DMS114 treated with DMSO at 0.1 percent for 48 hours (cell line): ENCODE results near the gene TWNK.
A peak's percentile ranks its signal among the peaks of the same experiment; 100 is the strongest.

Source experiments
- DNase-seq: peaks from one replicate; lab custom pipeline; 2025; ENCODE audit not compliant: unreplicated experiment; lab: John Stamatoyannopoulos, UW

The TWNK gene

DNA sequence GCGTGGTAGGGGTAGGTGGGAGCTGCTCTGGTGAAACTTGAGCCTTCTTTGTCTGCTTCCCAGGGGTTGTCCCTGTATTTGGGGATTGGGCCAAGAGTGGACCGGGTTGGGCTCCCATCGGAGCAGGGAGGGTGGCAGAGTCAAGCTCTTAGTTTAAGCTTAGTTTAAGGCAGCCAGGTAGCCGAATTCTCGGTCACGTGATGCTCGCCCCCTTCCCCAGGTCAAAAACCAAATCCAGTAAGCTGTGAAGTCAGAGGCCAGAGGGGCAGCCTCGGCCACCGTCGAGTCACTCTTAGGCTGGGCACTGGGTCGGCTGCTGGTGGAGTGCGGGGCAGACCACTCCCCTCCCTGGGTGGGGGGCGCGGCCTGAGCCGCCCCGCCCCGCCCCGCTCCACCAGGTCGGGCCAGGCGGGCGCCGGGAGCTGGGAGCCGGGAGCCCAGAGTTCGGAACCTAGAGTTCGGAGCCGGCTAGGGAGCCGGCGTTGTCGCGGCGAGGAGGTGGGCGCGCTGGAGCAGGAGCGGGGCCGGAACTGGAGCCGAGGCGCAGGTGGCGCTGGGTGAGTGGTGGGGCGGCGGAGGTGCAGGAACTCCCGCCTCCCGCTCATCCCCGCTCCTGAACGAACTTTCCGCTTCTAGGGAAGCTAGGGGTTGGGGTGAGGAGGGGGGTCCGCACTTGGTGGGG lies 9.5 kb downstream of the TWNK start:
- DNase-seq: peak; percentile 31

DNA sequence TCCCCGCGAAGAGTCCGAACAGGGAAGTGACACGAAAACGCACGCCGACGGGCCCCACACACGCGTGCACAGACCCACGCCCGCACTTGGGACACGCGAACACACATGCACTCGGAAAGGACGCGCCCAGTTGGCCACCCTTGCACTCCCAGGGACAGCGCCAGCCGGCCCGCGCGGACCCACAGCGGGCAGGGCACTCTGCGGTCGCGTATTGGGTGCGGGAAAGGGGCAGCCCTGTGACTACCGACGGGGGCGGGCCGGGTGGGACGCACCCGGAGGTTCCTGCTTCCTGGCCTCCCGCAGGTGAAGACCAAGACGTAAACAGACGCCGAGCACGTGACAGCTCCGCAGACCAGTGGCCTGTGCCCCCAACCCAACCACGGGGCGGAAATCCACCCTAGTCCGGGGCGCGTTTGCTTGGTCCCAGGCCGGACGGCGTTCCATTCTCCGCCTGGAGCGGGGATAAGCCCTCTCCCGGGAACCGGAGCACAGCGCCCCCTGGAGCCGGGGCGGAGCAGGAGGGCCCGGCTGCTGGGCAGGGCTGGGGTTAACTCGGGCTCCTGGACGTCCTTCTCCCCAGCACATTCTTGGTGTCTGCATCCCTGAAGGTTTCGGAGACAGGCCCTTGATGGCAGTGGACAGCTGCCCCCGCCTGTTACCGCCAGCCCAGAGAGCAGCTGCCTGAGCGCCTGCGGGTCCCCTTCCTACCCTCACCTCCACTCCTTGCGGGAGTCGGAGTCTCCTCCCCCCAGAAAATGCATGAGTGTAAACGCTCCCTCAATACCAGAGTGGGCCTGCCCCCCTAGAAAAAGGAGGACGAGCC lies 10.2 kb downstream of the TWNK start:
- peak; percentile 62 for DNase-seq

DNA sequence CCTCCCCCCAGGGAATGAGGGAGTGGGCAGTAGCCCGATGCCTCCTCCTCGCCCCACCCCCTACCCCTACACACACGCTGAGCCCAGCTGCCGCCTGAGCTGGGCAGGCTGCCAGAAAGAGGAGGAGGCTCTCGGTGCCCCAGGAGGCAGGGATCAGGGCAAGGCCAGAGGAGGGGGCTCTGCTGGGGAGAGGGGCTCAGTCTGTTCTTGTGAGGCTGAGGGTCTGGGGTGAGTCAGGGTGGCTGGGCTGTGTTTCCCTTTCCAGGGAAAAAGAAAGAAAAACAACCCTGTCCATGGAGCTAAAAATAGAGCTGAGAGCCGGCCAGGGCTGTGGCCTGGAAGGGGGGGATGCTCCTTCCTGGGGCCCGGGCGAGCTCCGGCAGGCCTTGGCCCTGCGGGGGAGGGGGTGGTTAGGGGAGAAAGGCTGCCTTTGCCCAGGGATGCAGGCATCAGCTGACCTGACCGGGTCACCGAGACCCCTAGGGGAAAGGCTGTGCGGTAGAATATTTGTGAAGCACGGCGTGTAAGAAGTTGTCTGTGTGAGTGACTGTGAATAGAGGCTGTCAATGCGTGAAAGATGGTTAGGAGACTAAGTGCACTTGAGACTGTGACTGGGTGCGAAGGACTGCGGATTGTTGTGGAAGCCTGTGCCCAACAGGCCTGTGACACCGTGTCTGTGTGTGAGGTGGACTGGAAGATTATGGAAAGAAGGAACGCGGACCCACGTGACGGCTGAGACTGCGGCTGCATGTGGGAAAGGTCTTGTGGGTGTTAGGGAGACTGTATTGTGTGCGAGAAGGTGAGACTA lies 11.0 kb downstream of the TWNK start:
- DNase-seq: peak; percentile 46

DNA sequence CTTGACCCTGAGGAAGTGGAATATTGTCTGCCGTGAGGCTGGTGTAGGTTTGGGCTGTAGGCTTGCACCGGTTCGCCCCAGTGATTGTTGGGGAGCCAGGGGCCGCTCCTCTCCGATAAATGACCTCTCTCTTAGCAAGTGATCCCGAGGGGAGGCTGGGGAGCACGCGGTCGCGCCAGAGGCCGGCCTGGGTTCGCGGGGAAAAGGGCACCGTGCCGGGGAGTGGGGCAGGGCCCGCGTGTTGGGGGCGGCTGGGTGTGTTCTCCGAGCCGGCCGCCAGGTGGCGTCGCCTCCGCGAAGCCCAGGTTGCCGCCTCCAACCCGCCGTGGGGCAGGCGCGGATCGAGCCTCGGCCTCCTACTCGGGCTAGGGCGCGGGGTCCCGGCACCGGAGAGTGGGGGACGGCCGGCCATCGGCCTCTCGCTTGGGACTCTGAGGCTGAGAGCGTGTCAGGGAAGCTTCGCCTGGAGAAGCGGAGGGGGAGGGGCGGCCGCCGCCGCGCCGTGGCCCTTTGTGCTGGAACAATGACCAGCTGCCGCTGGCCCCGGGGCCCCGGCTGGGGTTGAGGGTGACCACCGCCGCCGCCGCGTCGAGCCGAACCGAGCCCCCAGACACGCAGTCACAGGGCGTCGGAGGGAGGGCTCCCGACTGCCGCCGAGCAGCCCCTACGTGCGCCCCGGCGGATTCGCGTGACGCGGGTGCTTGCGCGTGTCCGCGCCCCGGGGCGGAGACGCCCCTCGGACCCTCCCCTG lies 11.8 kb downstream of the TWNK start:
- DNase-seq: peak; percentile 21

DNA sequence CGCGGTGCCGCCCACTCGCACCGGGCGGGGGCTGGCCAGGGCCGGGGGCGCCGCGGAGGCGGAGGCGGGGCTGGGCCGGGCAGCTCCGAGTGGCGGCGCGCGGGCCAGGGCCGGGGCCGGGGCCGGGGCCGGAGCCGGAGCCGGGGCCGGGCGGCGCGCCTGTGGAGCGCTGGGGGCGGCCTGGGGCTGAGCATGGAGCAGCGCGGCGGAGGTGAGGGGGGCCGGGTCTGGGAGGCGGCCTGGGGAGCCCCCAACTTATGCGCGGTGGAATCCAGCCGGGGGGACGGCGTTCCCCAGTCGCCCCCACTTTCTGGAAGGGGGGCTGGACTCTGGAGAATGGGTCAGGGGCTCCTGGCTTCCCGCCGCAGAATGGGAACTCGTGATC lies 12.4 kb downstream of the TWNK start, which contains the start of gene LZTS2:
TSS of gene LZTS2 (plus strand) at position 67 of the 385 bp plus-strand sequence. CDS start 2,731 bp downstream, outside the sequence.
- no peak for DNase-seq

DNA sequence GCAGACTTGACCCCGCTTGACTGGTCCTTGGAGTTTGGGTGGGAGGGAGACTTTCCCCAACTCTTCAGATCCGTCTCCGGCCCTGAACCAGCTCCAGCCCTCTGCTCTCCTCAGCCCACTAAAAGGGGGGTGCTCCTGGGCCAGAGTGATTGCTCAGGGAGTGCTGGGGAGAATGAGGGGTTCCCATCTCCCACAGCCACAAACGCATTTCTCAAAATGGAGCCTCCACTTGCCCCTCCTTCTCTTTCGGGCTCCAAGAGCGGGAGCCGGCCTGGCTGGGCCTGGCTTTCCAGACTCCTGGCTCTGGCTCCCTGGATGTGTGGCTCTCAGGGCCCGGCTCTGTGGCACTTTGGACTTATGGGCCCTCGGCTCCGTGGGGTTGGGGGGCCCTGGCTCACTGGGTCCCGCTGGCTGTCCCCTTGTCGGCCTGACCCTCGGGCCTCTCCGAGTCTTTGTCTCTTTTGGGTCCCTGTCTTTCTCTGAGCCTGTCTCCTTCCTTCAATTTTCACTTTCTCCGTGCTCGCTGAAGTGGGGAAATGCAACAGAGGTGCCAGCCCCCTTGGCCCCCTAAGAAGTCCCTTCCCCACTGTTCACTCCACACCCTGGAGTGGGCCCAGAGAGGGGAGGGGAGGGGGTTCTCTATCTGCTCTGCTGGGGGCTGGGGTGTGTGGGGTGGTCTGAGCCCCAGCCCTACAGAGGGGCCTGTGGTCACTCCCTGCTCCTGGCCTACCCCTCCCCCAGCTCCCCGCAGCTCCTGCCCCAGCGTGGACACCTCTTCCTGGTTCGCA lies 13.0 kb downstream of the TWNK start:
- no peak for DNase-seq

DNA sequence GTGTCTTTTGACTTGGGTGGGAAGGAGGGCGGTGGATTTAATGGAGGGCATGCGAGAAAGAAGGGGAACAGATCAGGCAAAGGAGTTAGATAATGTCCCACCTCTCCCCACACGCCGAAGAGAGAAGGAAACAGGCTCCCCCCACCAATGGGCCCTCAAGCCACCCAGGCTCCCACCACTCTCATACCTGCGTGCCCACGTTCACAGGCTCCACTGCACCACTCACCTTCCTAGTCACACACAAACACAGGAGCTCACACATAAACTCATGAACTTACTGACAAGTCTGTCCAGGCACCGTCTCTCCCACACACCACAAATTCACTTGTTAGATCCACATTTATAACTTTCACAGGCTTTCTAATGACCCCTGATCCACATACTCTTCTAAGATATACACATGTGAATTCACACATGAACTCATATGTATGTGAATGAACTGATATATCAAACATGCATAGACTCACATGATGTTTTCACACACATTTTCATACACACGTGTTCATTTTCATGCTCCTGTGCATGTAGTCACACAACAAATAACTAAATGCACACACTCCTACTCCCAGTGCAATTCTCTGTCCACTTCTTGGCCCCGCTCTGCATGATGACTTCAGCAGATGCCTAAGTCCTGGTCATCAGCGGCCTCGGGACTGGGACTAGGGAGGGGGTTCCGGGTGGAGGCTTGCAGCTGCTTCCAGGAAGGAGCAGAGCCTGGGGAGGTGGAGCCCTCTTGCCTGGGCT lies 13.7 kb downstream of the TWNK start:
- no peak for DNase-seq

DNA sequence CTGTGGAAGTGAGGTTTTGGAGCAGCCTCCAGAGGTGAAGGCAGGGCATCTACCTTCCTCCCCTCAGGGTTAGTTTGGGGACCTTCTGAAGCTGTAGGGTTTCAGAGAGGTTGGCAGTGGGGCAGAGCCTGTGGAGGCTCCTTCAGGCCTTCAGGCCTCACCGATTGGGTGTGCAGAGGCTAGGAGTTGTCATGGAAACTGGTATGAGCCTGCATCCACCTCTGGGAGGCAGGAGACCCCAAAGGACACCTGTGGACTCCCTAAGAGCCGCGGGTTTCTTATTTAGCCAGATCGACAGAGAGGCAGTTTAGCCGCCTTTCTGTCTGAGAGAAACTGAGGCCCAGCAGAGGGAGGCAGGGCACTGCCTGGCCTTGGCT lies 14.3 kb downstream of the TWNK start:
- no peak for DNase-seq

DNA sequence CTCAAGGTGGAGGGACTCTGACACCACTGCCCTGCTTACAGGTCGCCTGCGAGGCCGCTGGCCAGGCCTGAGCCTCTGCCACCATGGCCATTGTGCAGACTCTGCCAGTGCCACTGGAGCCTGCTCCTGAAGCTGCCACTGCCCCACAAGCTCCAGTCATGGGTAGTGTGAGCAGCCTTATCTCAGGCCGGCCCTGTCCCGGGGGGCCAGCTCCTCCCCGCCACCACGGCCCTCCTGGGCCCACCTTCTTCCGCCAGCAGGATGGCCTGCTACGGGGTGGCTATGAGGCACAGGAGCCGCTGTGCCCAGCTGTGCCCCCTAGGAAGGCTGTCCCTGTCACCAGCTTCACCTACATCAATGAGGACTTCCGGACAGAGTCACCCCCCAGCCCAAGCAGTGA lies 15.1 kb downstream of the TWNK start:
- no peak for DNase-seq

DNA sequence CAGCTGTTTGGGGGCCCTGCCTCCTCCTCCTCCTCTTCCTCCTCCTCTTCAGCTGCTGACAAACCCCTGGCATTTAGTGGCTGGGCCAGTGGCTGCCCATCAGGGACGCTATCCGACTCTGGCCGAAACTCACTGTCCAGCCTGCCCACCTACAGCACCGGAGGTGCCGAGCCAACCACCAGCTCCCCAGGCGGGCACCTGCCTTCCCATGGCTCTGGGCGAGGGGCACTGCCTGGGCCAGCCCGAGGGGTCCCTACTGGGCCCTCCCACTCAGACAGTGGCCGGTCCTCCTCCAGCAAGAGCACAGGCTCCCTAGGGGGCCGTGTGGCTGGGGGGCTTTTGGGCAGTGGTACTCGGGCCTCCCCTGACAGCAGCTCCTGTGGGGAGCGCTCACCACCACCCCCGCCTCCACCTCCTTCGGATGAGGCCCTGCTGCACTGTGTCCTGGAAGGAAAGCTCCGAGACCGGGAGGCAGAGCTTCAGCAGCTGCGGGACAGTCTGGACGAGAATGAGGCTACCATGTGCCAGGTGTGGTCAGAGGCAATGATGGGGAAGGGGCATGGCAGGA lies 16.4 kb downstream of the TWNK start:
- no peak for DNase-seq

DNA sequence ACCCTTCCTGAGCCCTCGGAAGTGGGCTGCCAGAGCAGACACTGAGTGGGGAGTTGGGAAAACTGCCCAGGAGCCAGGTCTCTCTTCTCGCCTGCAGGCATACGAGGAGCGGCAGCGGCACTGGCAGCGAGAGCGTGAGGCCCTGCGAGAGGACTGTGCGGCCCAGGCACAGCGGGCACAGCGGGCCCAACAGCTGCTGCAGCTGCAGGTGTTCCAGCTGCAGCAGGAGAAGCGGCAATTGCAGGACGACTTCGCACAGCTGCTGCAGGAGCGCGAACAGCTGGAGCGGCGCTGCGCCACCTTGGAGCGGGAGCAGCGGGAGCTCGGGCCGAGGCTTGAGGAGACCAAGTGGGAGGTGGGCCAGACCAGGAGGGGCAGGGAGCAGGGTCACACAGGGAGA lies 18.0 kb downstream of the TWNK start:
- no peak for DNase-seq

DNA sequence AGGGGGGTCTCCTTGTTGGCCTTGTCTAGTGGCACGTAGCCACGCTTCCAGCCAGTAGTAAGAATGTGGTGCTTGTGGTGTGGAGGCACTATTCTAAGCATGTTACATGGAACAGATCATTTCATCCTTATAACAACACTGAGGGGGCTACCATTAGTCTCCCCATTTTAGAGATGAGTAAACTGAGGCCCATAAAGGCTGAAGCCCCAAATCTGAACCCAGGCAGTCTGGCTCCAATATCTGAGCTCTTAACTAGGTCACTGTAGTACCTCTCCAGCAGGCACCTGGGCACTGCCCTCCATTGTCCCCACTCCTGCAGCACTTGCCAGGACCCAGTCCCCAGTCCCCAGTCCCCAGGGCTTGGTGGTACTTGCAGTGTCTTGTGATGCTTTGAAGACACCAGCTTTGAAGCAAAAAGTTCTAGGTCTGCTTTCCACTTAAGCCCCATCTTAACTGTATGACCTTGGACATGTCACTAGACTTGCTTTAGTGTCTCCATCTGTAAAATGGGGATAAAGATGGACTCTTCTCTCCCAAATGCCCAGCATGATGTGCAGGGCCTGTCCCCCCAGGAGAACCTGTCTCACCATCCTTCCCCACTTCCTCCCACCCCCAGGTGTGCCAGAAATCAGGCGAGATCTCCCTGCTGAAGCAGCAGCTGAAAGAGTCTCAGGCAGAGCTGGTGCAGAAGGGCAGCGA lies 18.7 kb downstream of the TWNK start:
- no peak for DNase-seq

DNA sequence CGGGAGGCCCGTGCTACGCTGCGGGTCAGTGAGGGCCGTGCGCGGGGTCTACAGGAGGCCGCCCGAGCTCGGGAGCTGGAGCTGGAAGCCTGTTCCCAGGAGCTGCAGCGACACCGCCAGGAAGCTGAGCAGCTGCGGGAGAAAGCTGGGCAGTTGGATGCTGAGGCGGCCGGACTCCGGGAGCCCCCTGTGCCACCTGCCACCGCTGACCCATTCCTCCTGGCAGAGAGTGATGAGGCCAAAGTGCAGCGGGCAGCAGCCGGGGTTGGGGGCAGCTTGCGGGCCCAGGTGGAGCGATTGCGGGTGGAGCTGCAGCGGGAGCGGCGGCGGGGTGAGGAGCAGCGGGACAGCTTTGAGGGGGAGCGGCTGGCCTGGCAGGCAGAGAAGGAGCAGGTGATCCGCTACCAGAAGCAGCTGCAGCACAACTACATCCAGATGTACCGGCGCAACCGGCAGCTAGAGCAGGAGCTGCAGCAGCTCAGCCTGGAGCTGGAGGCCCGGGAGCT lies 19.3 kb downstream of the TWNK start:
- DNase-seq: no peak

DNA sequence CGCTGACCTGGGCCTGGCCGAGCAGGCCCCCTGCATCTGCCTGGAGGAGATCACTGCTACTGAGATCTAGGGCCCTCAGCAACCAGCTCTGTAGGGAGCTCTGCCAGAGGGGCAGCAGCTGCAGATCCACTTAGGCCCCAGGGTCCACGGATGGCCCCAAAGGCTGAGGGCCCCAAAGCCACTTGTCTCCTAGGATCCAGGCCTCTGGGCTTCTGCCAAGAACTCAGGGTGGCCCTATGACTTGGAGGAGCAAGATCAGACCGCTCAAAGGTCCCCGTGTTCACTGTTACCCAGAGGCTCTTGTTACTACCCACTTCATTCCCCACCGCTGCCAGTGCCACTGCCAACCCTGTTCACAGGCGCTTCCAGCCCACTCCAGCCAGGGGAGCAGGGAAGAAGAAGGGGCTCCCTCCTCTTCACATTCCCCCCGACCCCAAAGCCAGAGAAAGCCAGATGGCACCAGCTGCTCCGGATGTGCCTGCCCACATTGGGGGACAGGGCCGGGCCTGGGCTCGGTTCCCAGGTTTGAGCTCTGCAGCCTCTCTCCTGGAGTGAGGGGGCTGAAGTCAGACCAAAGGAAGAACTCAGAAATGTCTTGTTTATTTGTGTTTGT lies 19.9 kb downstream of the TWNK start:
- DNase-seq: no peak

DNA sequence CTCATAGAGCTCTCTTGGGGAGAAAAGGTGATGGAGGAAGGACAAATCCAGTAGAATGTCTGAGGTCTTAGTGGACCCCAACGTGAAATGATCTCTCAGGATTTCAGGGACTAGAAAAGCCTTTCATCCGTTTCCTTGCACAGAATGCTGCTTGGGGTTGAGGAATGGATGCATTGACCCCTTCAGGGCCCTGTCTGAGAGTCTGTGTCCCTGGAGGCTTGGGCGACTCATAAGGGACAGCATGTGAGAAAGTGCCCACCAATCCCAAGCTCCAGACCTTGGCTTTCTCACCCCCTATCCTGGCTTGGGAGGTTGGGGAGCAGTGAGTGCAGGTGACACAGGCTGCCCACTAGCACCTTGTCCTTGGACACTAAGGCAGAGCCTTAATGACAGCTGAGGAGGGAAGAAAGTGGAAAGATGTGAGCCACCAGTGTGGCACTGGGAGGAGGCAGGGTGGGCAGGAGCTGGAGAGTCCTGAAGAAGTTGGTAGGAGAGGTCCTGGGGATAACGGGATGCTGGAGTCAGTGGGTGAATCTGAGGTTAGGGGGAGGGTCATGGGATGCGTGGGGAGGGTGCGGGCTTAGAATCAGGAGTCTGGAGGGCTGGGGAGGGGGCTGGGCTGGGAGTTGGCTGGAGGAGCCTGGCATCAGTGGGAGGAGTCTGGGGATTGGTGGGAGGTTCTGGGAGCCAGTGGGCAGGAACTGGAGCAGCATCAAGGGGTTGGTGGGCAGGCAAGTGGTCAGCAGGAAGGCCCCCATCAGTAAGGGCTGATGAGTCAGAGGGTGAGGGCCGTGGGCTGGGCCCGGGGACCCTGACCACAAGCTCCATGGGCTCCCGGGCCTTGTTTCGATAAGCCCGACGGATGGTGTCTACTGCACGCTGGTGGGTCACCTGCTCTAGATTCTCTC lies 20.8 kb downstream of the TWNK start:
- DNase-seq: no peak

DNA sequence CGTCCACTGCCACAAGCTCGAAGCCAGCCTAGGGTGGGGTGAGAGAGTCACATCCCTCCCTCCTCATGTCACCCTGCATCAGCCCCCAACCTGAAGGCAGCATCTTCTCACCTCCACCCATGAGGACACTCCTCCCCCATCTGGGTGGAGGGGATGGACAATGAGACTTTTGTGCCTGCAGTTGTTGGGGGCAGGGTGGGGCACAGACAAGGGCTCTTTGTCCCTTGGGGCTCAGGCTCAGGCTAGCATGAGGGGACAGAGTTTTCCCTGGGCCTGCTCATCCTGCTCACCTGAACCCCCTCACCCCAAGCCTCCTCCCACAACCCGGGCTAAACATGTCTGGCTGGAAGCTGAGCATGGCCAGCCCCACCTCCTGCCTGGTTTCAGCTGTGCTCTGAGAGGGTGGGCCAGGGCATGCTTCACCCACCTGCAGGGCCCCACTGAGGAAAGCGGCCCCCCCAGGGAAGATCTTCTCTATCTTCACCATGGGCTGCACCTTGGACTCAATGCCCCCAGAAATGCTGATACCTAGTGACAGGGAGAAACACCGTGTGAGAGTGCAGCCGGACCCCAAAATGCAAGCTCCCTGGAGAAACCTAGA lies 21.6 kb downstream of the TWNK start:
- no peak for DNase-seq

DNA sequence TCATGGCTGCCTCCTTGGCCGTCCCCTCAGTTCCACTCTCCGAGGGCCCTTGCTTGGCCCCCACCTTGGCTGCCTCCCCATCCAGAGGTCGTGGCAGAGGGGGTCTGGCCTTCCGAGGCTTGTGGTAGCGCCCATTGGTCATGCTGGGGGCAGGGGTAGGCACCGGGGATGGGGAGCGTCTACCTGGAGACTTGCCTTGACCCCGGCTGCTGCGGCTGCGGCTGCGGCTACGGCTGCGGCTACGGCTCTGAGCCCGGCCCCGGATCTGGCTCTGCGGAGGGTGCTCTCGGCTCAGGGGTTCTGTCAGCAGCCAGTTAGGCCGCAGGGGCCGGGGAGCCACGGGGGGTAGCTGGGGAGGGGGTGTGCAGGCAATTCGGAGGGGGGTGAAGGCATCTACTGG lies 23.0 kb downstream of the TWNK start:
- no peak for DNase-seq
